ES-I3 (cell line): ENCODE results near the gene TNP1.

Experiments
- H3K36me3 ChIP-seq: 2 replicates; pipeline ENCODE4 v1.6.1; 2013; ENCODE audit warnings: mild to moderate bottlenecking, low read length, control low read depth, moderate library complexity; ENCODE audit not compliant: insufficient read depth
- H3K4me1 ChIP-seq: 2 replicates; pipeline ENCODE4 v1.6.1; 2013; ENCODE audit warnings: mild to moderate bottlenecking, control low read depth, low read length; ENCODE audit not compliant: insufficient read depth
- H3K9ac ChIP-seq: 2 replicates; pipeline ENCODE4 v1.6.1; 2013; ENCODE audit warnings: low read depth, mild to moderate bottlenecking, low read length, moderate library complexity
- H3K9me3 ChIP-seq: 2 replicates; pipeline ENCODE4 v1.6.1; 2013; ENCODE audit warnings: mild to moderate bottlenecking, low read length, moderate library complexity; ENCODE audit not compliant: control insufficient read depth, insufficient read depth

TNP1 gene

DNA sequence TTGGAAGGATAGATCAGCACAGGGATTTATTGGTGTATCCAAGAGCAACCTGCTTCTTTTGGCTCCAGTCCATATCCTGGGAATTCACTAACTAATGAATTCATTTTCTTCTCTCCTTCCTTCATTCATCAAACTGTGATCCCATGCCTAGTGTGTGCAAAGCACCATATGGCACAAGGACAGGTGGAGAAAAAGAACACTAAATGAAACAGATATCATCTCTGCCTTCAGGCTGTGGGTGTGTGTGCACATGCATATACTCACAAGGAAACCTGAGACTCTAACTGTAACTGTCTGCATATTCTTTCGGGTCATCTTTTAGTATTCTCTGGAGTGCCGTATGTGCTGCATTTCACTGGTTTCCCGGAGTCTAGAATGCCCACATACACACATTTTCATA is 20.2 kb downstream of the TNP1 start:
- H3K9me3 ChIP-seq, result no peaks in the 10 kb centered on the region

DNA sequence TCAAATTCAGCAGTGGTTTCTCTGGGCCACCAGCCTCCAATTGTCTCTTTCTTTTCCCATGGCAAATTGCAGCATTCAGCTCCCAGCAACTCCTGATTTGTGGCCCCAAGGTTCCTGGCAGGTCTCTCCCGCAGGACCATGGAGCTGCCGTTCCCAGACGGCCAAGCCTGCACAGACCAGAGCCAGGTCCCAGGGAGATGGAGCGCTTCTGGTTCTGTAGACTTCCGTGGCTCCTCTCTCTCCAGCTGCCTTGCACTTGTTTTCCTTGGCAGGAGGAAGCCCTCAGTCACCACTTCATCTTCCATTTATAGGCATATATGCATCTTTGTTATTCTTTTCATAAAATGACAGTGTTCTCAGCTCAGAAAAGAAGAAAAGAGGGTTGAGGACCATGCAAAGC is 21.7 kb downstream of the TNP1 start:
- Histone ChIP-seq H3K4me1 (no peaks in the 10 kb centered on the region), H3K9ac (no peak overlapping the region), H3K9me3 (no peaks in the 10 kb centered on the region), H3K36me3 (no peaks in the 10 kb centered on the region)

More for the DNA sequence above, 20.2 kb downstream of the TNP1 start:
- Histone ChIP-seq H3K9ac (no peak overlapping the region), H3K4me1 (no peaks in the 10 kb centered on the region), H3K36me3 (no peaks in the 10 kb centered on the region)

DNA sequence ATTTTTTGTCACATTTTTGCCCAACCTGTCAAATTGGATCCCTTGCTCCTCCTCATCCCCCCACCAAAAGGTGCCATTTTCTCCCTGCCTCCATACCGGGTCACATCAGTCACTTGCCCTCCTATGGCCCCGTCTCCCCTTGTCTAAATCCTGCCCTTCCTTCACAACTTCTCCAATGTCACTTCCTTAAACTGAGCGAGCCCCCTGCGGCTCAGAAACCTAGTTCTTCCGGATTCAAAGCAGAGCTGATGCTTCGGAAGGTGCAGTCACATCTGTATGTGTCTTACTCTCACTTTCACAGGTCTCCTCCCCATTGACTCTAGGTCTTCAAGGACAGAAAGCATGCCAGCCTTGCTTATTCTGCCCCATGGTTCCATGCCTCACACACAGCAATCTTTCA is 22.1 kb downstream of the TNP1 start:
- H3K4me1 ChIP-seq, result no peaks in the 10 kb centered on the region
- H3K9me3 ChIP-seq, result no peaks in the 10 kb centered on the region
- no peak overlapping the region for H3K9ac ChIP-seq
- H3K36me3 ChIP-seq, result no peaks in the 10 kb centered on the region

GRCh38 chr2:216833061-216833460 is 26.8 kb downstream of the TNP1 start:
- no peaks in the 10 kb centered on the region for H3K4me1 ChIP-seq
- H3K9ac ChIP-seq, result no peak overlapping the region
- no peaks in the 10 kb centered on the region for H3K9me3 ChIP-seq
- H3K36me3 ChIP-seq, result no peaks in the 10 kb centered on the region

GRCh38 chr2:216830346-216830745 is 29.5 kb downstream of the TNP1 start:
- Histone ChIP-seq H3K9me3 (no peaks in the 10 kb centered on the region), H3K36me3 (no peaks in the 10 kb centered on the region), H3K4me1 (no peaks in the 10 kb centered on the region), H3K9ac (no peak overlapping the region)

DNA sequence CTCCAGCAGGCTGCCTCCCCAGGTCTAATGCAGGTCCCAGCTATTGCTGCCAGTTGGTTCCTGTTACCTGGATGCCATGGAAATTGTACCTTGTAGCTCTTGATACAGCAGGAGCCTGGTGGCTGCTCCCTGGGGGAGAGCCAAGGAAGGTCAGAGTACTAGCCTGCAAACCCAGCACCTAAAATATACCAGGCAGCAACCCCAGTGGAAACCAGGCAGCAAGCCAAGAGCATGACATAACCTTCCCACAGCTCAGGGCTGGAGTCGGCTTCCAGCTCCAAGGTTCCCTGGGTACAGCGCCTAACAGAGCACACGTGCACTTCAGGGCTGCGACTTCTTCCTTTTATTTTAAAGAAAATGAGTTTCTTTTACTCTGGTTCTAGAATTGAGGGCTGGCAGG is 30.3 kb downstream of the TNP1 start:
- H3K36me3 ChIP-seq, result no peaks in the 10 kb centered on the region

GRCh38 chr2:216827073-216827720 is 32.7 kb downstream of the TNP1 start:
- Histone ChIP-seq H3K9ac (no peak overlapping the region), H3K36me3 (no peaks in the 10 kb centered on the region), H3K4me1 (no peaks in the 10 kb centered on the region), H3K9me3 (no peaks in the 10 kb centered on the region)

More for the DNA sequence above, 30.3 kb downstream of the TNP1 start:
- Histone ChIP-seq H3K9ac (no peak overlapping the region), H3K9me3 (no peaks in the 10 kb centered on the region), H3K4me1 (no peaks in the 10 kb centered on the region)

GRCh38 chr2:216822470-216822869 is 37.4 kb downstream of the TNP1 start:
- Histone ChIP-seq H3K9me3 (no peaks in the 10 kb centered on the region), H3K9ac (no peak overlapping the region), H3K4me1 (no peaks in the 10 kb centered on the region), H3K36me3 (no peaks in the 10 kb centered on the region)

GRCh38 chr2:216820709-216821108 is 39.2 kb downstream of the TNP1 start:
- no peaks in the 10 kb centered on the region for H3K36me3 ChIP-seq
- no peaks in the 10 kb centered on the region for H3K4me1 ChIP-seq
- no peaks in the 10 kb centered on the region for H3K9me3 ChIP-seq
- no peak overlapping the region for H3K9ac ChIP-seq

- Histone ChIP-seq H3K9ac (no peak overlapping the region), H3K4me1 (no peaks in the 10 kb centered on the region), H3K9me3 (no peaks in the 10 kb centered on the region), H3K36me3 (no peaks in the 10 kb centered on the region)
These were observed 40.1 kb downstream of the TNP1 start for GRCh38 chr2:216819766-216820165.

DNA sequence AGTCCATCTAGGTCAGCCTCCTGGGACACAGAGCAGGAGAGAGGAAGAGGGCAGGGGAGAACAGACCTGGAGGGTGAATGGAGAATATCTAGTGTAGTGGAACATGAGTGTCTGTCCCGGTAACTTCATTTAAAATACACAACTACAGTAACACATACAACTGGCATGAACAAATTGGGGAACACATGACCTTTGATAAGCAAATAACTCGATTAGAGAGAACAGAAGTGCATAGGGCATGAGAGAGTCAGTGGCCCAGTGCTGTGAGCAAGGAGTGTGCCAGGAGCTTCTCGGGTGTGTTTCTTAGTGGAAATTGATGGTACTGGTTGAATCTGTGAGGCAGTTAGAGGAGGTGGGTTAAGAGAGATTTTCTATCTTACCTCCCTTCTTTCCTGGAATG is 40.8 kb downstream of the TNP1 start:
- no peaks in the 10 kb centered on the region for H3K4me1 ChIP-seq
- H3K36me3 ChIP-seq, result no peaks in the 10 kb centered on the region
- no peak overlapping the region for H3K9ac ChIP-seq

GRCh38 chr2:216810399-216811160 is 49.3 kb downstream of the TNP1 start:
- no peak overlapping the region for H3K9ac ChIP-seq
- no peaks in the 10 kb centered on the region for H3K36me3 ChIP-seq
- H3K9me3 ChIP-seq, result no peaks in the 10 kb centered on the region
- no peaks in the 10 kb centered on the region for H3K4me1 ChIP-seq

More for the DNA sequence above, 40.8 kb downstream of the TNP1 start:
- no peaks in the 10 kb centered on the region for H3K9me3 ChIP-seq
